ACC112 (cell line): ENCODE measurements around the gene ZNF462.

ENCODE experiments used
- H2AFZ ChIP-seq: fragments of 200-600 bp; sonication (generic); one replicate; pipeline ENCODE4 v1.6.0; 2017; ENCODE audit warnings: antibody characterized with exemption, low read length; ENCODE audit not compliant: unreplicated experiment
- H3K27ac ChIP-seq: fragments of 200-600 bp; sonication (generic); 2 replicates; pipeline ENCODE4 v1.5.1; 2014; ENCODE audit warnings: low read depth, mild to moderate bottlenecking, antibody characterized with exemption, low read length, moderate library complexity
- H3K27me3 ChIP-seq: fragments of 200-600 bp; sonication (generic); 2 replicates; pipeline ENCODE4 v1.6.1; 2014; ENCODE audit warnings: mild to moderate bottlenecking, antibody characterized with exemption, low read length, moderate library complexity, mixed read lengths; ENCODE audit not compliant: insufficient read depth
- H3K36me3 ChIP-seq: fragments of 200-600 bp; sonication (generic); 2 replicates; pipeline ENCODE4 v1.6.1; 2016; ENCODE audit warnings: mild to moderate bottlenecking, antibody characterized with exemption, low read length, moderate library complexity, mixed read lengths; ENCODE audit not compliant: insufficient read depth
- H3K4me1 ChIP-seq: fragments of 200-600 bp; sonication (generic); one replicate; pipeline ENCODE4 v1.6.1; 2016; ENCODE audit warnings: low read length, mixed read lengths; ENCODE audit not compliant: insufficient read depth, unreplicated experiment, control insufficient read depth
- H3K4me3 ChIP-seq: fragments of 200-600 bp; sonication (generic); 2 replicates; pipeline ENCODE4 v1.5.1; 2014; ENCODE audit warnings: mild to moderate bottlenecking, low read depth, low read length
- H3K79me2 ChIP-seq: fragments of 200-600 bp; sonication (generic); one replicate; pipeline ENCODE4 v1.6.0; 2016; ENCODE audit warnings: low read length; ENCODE audit not compliant: control insufficient read depth, unreplicated experiment, insufficient read depth

Gene ZNF462

DNA sequence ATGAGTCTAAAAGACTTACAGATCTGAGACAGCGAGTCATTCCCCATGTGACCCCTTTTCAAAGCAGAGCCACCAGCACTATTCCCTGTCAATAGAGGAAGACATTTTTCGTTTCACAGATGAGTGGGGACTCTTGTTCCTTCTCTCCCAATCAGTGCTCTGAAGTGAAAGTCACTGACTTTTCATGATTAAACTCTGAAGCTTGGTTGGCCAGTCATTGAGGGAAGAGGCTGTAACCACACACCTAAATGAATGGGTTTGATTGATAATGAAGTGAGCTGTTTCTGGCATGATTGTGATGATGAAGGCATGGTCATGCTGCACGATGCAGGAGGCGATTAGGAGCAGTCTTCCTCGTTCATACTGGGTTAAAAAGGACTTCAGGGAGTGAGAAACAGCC is 171.9 kb downstream of the ZNF462 start:
- H3K27me3 ChIP-seq: peaks cover 64% of the 10 kb centered on the region
- peaks cover 9% of the 10 kb centered on the region for H3K4me1 ChIP-seq
- no peak overlapping the region for H3K27ac ChIP-seq
- no peak overlapping the region for H3K4me3 ChIP-seq
- H3K36me3 ChIP-seq: no peaks in the 10 kb centered on the region
- H2AFZ ChIP-seq: no peak overlapping the region
- H3K79me2 ChIP-seq: no peaks in the 10 kb centered on the region

DNA sequence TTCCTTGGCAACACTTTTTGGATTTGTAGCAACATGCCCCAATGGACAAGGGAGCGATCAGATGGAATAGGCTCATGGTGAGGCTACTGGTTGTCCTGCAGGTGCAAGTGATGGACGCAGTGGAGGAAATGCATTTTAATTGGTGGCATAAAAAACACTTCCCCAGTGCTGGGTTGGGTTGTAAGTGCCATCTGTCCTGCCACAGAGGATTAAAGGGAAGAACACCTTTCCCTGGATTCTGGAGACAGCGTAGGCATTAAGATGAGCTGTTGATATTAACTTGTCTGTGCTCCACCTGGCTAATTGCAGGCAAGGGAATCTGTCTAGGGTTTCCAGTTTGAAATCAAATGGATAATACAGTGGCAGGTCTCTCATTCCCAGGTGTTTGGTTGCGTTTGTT is 173.4 kb downstream of the ZNF462 start:
- Histone ChIP-seq H2AFZ (no peak overlapping the region), H3K27ac (no peak overlapping the region), H3K4me1 (peaks cover 12% of the 10 kb centered on the region), H3K36me3 (no peaks in the 10 kb centered on the region), H3K27me3 (peaks cover 54% of the 10 kb centered on the region), H3K4me3 (no peak overlapping the region), H3K79me2 (no peaks in the 10 kb centered on the region)

- Histone ChIP-seq H3K4me3 (no peak overlapping the region), H3K36me3 (no peaks in the 10 kb centered on the region), H3K27me3 (peaks cover 40% of the 10 kb centered on the region), H3K27ac (no peak overlapping the region), H3K4me1 (peaks cover 12% of the 10 kb centered on the region), H2AFZ (no peak overlapping the region), H3K79me2 (no peaks in the 10 kb centered on the region)
Observed at GRCh38 chr9:107039542-107039941, 176.6 kb downstream of the ZNF462 start.

GRCh38 chr9:107042606-107043005 is 179.6 kb downstream of the ZNF462 start:
- Histone ChIP-seq H3K4me1 (peaks cover 12% of the 10 kb centered on the region), H2AFZ (no peak overlapping the region), H3K27ac (no peak overlapping the region), H3K79me2 (no peaks in the 10 kb centered on the region), H3K36me3 (no peaks in the 10 kb centered on the region), H3K4me3 (no peak overlapping the region), H3K27me3 (peaks cover 13% of the 10 kb centered on the region; the same call in 1 of the 2 replicates)

DNA sequence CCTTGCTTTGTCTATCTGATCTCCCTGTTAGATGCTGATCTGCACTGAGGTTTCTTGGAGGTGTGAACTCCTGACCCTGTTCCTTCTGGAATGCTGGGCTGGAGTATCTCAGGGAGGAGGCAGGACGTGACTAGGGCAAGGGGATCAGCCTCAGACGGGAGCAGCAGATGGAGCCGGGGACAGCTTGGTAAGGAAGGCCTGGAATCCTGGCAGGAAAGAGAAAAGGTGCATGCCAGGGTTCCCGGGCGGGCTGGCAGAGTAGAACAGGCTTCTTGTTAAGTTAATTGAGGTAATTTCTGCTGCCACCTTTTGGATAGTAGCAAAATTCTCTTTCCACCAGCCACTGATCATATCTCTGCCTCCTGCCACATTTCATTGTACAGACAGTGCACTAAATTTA is 180.9 kb downstream of the ZNF462 start:
- Histone ChIP-seq H3K4me1 (peaks cover 12% of the 10 kb centered on the region), H3K4me3 (no peak overlapping the region), H3K27me3 (peaks cover 5% of the 10 kb centered on the region; the same call in 1 of the 2 replicates), H3K27ac (no peak overlapping the region), H2AFZ (no peak overlapping the region), H3K79me2 (no peaks in the 10 kb centered on the region), H3K36me3 (no peaks in the 10 kb centered on the region)

DNA sequence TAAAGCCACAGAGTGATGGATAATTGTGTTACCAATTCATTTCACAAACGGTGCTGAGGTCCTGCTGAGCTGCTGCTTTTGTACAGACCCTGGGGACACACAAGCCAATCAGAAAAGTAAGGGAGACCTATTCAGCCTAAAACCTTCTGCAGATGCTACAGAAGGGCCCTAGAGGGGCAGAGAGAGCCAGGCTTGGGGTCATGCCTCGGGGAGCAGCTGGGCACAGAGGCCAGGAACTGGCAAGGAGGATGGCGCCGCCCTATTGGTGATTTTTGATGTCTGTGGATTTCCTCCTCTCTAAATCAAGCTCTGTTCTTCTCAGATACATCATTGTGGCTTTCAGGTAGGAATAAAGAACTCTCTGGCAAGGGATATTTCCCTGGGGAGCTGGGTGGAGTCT is 181.9 kb downstream of the ZNF462 start:
- no peak overlapping the region for H3K4me3 ChIP-seq
- H3K36me3 ChIP-seq: no peaks in the 10 kb centered on the region
- no peak overlapping the region for H3K27ac ChIP-seq
- no peak overlapping the region for H2AFZ ChIP-seq
- no peaks in the 10 kb centered on the region for H3K79me2 ChIP-seq
- peaks cover 2% of the 10 kb centered on the region for H3K4me1 ChIP-seq
- peaks cover 4% of the 10 kb centered on the region; the same call in 1 of the 2 replicates for H3K27me3 ChIP-seq

- Histone ChIP-seq H3K27ac (no peak overlapping the region), H3K79me2 (no peaks in the 10 kb centered on the region), H2AFZ (no peak overlapping the region), H3K4me1 (no peaks in the 10 kb centered on the region), H3K36me3 (no peaks in the 10 kb centered on the region), H3K27me3 (no peaks in the 10 kb centered on the region; the same call in 1 of the 2 replicates), H3K4me3 (no peak overlapping the region)
Observed at GRCh38 chr9:107046692-107047091, 183.7 kb downstream of the ZNF462 start.

DNA sequence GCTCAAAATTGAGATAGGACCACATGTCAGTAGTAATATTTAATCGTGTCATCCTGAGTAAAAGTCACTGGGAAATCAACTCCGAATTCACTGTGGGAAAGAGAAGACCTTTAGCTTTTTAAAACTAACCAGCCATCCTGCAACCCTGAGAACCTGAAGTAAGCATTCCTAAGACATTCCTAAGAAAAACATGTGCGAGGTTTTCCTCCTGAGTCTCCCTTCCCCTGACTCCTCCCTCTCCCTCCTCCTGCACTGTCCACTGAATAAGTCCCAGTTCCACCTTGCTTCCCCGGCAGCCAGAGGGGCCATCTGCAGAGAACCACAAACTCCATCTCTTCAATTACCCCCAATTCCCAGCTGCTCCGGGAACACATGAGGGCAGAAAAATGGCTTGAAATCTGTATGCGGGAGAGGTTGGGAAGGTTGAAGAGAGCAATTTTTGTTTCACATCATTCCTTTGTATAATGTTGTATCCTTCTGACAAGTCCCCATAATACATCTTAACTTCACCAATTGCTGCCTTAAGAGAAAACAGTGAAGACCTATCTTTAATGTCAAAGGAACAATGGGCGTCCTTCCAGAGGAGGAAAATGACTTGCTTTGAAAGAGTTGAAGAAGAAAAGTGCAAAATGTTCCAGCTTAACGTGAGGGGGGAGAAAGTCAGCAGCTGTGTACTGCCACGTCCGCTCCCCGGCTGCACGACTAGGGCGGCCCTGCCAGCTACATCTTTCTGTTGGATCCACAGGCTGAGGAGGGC is 186.3 kb downstream of the ZNF462 start:
- H3K4me1 ChIP-seq: no peaks in the 10 kb centered on the region
- no peak overlapping the region for H3K27ac ChIP-seq
- H2AFZ ChIP-seq: no peak overlapping the region
- H3K27me3 ChIP-seq: peaks cover 6% of the 10 kb centered on the region; the same call in 1 of the 2 replicates
- H3K79me2 ChIP-seq: no peaks in the 10 kb centered on the region
- no peak overlapping the region for H3K4me3 ChIP-seq
- no peaks in the 10 kb centered on the region for H3K36me3 ChIP-seq

DNA sequence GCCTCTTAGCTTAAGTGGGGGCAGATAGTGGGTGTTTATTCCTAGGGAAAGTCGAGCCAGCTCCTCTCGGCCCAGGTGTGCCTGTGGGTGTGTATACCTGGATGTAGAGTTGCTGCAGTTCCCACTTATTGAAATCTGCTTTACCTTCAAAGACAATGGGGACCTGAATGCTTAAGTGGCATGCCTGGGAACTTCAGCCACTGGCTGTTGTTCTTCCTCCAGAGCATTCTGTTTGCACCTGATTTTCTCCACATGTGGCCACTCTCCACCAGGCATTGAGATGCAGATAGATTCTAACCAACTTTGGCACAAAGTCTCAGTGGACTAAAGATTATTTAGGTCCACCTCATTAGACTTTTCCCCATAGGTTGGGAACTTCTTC is 186.8 kb downstream of the ZNF462 start:
- Histone ChIP-seq H3K4me1 (no peaks in the 10 kb centered on the region), H2AFZ (no peak overlapping the region), H3K79me2 (no peaks in the 10 kb centered on the region), H3K27ac (no peak overlapping the region), H3K4me3 (no peak overlapping the region), H3K27me3 (peaks cover 6% of the 10 kb centered on the region; the same call in 1 of the 2 replicates), H3K36me3 (no peaks in the 10 kb centered on the region)

DNA sequence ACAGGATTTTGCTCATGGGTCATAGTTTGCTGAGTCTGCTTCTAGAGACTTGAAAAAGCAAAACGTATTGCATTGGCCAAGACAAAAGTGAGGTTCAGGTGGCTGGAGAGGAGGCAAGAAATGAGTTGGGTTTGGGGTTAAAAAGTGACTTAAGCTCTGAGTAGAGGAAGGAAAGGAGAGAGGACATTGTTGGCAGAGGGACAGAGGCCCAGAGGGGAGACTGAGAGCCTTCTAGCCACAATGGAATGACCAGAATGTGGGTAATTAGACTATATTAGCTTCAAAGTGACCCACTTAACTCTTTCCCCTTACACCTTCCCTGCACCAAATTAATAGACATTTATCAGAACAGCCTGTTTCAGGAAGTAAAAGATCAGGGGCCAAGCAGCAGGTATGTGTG is 188.4 kb downstream of the ZNF462 start:
- Histone ChIP-seq H3K27me3 (peaks cover 16% of the 10 kb centered on the region; the same call in 1 of the 2 replicates), H3K36me3 (no peaks in the 10 kb centered on the region), H3K79me2 (no peaks in the 10 kb centered on the region), H3K27ac (no peak overlapping the region), H2AFZ (no peak overlapping the region), H3K4me1 (no peaks in the 10 kb centered on the region), H3K4me3 (no peak overlapping the region)

DNA sequence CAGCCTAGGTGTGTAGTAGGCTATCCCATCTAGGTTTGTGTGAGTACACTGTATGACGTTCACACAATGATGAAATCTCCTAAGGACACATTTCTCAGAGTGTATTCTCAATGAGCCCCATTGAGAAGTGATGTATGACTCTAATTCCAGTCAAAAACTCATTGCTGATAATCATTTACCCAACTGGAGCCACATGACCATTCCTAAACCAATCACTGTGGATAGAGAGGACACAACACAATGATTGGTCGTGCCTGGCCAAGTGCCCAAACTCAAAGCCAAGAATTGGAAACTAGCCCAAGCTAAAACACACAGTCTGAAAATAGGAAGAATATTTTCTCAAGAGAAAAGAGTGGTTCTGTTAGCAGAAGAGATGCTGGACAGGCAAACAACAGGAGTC is 191.2 kb downstream of the ZNF462 start:
- peaks cover 21% of the 10 kb centered on the region; the same call in 1 of the 2 replicates for H3K27me3 ChIP-seq

More for the DNA sequence above, 191.2 kb downstream of the ZNF462 start:
- Histone ChIP-seq H3K79me2 (no peaks in the 10 kb centered on the region), H2AFZ (no peak overlapping the region), H3K36me3 (no peaks in the 10 kb centered on the region), H3K27ac (no peak overlapping the region), H3K4me3 (no peak overlapping the region), H3K4me1 (no peaks in the 10 kb centered on the region)
